CD4-positive, alpha-beta T cell treated with Interleukin-12 subunit alpha and Interleukin-12 subunit beta, for 1 hour (primary cell): ENCODE data around the gene CLTCL1.
A peak's percentile ranks its signal among the peaks of the same experiment; 100 is the strongest.
"Not testable (repeated sequence)": the region's sequence is repeated elsewhere in the genome, so short reads cannot be mapped to it uniquely, and the experiment has no call there.

Experiments
- DNase-seq: peaks from one replicate; pipeline ENCODE4 v3.0.0-alpha.2; 2020

CLTCL1 gene

DNA sequence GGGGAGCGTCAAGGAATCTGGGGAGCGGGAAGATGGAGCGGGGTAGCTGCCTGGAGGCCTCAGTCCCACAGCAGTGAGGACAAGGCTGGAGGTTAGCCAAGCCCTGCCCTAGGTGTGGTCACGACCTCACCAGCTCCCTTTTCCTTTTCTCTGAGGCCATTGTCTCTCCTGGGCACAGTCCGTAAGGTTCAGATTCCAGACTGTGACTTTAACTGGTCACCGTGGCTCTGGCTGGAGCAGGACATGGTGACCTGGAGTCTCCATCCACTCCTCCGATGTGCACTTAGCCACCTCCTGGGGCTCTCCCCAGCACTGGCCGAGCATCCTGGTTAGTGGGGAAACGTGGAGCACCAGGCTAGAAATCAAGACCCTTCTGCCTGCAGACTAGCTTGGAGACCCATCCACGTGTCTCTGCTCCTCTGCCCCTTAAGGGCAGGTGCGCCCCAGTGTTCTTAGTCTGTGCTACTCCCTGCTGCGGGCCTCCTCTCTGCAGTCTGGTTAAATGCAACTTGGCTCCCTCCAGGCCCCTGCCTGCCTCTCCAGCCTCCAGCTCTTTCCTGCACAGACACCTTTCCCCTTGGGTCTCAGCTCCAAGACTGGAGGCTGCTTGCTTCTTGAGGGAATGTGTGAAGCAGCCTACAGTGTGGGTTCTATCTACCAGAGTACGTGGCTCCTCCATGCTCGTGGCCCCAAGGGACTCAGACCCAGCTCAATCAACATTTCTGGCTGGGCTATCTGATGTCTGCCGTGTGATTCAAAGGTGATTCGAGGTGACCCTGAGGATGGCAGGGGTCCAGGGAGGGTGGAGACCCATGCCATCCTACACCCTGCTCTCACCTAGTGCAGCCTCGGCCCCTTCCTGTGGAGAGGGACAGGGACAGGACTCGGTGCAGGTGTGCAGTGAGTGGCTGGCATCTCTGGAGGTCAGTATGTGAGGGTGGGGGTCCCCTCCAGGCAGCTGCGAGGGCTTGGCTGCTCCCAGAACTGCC is 118.2 kb downstream of the CLTCL1 start:
- DNase-seq: no peak

DNA sequence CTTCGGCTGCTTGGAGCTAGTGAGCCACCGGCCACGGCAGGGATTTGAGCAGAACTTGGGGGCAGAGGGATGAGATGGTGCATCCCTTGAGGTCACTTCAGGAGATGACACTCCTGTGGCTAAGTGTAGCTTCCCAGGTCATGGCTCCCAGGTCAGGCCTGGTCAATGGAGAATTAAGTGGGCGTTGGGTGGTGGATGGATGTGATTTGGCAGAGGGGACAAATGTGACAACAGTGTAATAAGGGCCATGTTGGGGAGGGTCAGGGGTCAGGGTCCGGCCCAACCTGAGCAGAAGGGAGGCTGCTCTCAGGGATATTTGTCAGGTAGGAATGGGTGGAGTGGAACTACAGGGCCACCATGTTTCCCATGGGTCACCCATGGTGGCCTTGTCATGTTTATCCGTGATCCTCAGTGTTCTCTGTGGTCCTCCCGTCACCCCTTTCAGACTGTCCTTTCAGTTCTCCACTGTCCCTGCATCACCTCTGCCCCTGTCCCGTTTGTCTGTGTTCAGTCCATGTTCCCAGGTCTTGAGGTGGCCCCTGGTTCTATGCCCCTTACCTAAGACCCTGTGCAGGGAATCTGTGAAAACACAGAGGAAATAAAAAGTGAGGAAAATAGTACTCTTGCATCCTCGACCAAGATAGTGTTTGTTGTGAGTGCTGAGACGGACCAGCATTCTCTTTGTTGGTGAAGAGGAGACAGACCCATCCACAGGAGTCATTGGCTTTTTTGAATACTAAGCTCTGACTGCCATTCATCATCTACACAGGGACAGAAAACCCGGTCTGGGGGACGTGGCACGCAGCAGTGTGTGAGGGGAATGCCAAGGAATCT is 119.1 kb downstream of the CLTCL1 start:
- DNase-seq: no peak

DNA sequence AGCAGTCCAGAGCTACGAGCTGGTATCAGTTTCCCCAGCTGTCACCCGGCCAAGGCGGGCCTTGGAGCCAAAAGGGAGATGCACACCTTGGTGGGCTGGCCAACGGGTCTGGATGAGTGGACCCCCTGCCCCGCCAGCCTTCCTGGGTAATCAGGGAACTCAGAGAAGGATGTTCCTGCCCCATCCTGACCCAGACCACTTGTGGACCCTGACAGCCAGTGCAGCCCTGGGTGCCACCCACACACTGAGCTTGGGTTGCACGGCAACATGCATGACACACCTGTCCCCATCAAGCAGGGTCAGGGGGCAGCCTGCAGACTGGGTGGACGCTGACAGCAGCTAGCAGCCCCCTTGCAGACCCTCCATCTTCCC is 121.6 kb downstream of the CLTCL1 start:
- DNase-seq: no peak

DNA sequence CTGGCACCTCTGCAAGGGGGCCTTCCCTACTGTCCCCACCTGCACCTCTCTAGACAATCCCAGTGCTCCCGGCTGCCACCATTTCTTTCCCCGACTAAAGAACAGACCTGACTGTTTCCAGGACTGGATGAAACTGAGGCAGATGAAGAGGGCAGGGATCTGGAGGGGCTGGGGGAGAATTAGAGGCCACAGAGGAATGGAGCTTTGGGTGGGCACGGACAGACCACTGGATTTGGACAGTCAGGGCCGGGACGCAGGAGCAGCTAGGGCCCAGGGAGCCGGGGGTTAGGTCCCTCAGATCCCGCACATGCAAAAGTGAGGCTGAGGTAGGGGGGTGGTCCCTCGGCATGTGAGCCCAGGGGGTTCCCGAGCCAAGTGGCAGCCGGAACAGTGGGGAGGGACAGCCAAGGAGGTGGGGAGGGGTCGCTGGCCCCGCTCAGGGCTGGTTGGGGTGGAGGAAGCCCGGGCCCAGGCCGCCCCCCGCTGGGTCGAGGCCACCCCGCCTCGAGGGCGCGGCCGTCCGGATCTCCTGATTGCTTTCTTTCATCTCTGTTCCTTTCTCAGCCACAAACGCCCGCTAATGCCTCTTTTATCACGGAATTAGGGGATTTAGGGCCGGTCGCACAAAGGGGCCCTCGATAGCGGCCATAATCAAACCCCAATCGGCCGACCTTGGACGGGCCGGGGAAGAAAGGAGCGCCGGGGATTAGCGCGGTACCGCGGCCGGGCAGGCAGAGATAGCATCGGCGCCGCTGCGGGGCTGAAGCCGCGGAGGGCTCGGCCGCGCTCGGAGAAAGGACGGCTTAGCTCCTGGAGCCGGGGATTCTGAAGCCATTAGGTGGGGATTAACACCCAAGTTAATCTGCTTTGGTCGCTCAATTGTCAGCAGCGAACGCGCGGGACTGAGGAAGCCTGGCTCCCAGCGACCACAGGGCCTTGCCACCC is 122.2 kb downstream of the CLTCL1 start:
- DNase-seq: no peak

DNA sequence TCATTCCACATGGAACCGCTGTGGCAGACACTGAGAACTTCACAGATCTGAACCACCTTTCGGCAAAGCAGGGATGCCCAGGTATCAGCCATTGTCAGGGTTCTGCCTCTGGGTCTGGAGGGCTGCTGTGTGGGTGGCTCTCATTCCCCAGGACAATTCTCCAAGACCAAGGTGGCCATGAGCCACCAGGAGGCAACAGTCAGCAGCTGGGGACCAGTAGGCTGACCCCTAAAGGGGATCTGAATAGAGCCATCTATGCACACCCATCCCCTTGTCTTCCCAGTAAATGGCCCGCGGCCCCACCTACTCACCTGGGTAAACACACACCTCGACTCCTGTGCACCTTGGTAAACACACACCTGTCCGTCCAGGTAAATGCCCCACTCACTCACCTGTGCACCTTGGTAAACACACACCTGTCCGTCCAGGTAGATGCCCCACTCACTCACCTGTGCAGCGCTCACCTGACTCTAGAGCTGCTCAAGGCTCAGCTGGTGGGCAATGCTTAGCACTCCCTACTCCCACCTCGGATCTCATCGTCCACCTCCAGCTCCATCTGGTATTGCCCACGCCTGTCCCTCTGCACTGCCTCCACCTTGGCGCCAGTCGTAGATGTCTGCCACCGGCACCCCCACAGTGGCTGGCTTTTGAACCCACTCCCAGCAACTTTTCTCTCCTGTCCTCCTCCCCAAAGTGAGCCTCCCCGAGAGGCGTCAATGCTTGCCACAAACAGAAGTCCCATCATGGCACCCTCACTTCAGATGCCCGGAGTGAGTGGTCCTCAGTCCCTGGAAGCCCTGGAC is 123.2 kb downstream of the CLTCL1 start:
- DNase-seq: no peak

GRCh38 chr22:19167106-19167869 is 124.2 kb downstream of the CLTCL1 start:
- DNase-seq: no peak

DNA sequence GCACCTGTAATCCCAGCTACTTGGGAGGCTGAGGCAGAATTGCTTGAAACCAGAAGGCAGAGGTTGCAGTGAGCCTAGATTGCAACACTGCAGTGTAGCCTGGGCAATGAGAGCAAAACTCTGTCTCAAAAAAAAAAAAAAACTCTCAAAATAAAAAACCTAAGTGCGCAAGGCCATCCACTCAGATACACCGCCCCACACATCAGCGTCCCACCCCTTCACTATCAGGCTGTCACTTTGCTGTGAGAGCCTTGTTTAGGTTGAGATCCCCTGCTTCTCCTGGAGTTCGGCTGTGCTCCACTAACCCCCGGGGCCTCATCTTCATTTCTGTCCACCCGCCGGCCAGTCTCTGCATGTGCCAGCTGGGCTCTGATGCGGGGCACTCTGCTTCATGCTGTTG is 125.1 kb downstream of the CLTCL1 start:
- DNase-seq: no peak

GRCh38 chr22:19164425-19164824 is 127.1 kb downstream of the CLTCL1 start:
- DNase-seq: no peak

DNA sequence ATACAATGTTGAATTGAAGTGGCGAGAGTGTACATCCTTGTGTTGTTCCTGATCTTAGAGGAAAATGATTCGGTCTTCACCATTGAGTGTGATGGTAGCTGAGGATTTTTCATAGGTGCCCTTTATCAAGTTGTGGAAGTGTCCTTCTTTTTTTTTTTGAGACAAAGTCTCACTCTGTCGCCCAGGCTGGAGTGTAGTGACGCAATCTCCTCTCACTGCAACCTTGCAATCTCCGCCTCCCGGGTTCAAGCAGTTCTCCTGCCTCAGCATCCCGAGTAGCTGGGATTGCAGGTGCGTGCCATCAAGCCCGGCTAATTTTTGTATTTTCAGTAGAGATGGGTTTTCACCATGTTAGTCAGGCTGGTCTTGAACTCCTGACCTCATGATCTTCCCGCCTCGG is 132.9 kb downstream of the CLTCL1 start:
- DNase-seq: not testable (repeated sequence)

GRCh38 chr22:19156109-19156508 is 135.4 kb downstream of the CLTCL1 start:
- not testable (repeated sequence) for DNase-seq

- no peak for DNase-seq
Measured at GRCh38 chr22:19152942-19153883, 138.3 kb downstream of the CLTCL1 start.

- DNase-seq: no peak
Measured at GRCh38 chr22:19151329-19152191, 140.0 kb downstream of the CLTCL1 start.

DNA sequence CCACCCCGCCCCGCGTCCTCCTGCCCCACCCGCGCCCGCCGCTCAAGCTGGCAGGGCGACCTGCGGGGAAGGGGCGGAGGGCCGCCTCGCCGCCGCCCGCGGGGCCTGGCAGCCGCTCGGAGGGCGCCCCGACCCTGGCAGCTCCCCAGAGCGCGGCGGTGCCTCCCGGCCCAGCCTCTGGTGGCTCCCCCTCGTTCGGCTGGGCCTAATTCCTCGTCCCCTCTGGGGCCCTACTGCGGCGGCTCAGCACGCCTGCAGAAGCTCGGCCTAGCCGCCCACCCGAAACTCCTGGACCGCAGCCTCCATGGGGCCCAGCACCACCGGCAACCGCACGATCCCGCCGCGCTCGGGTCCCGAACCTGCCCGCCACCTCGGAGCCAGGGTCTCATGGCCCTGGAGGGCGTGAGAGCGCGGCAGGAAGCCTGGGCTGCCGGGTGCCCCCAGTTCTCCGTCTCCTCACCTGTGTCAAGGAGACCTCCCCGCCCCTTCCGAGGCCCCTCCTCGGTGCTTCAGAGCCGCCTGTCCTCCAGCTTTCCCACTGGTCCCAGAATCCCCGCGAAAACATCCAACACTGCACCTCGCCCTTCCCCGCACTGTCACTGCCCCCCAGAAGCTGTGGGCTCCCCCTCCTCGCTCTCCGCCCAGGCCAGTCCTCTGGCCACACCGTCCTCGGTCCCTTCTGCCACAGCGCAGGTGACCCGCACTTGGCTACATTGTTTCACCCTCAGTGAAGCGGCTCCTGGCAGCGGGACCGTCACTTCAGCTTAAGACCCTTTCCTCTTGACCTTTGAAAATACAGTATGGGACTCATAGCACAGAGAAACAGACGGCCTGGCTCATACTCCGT is 140.8 kb downstream of the CLTCL1 start:
- DNase-seq: no peak

GRCh38 chr22:19149991-19150390 is 141.5 kb downstream of the CLTCL1 start, which contains the start of gene GSC2:
TSS of gene GSC2 (minus strand) at chr22:19150292. CDS start at chr22:19150283, 9 bp downstream.
- DNase-seq: no peak

DNA sequence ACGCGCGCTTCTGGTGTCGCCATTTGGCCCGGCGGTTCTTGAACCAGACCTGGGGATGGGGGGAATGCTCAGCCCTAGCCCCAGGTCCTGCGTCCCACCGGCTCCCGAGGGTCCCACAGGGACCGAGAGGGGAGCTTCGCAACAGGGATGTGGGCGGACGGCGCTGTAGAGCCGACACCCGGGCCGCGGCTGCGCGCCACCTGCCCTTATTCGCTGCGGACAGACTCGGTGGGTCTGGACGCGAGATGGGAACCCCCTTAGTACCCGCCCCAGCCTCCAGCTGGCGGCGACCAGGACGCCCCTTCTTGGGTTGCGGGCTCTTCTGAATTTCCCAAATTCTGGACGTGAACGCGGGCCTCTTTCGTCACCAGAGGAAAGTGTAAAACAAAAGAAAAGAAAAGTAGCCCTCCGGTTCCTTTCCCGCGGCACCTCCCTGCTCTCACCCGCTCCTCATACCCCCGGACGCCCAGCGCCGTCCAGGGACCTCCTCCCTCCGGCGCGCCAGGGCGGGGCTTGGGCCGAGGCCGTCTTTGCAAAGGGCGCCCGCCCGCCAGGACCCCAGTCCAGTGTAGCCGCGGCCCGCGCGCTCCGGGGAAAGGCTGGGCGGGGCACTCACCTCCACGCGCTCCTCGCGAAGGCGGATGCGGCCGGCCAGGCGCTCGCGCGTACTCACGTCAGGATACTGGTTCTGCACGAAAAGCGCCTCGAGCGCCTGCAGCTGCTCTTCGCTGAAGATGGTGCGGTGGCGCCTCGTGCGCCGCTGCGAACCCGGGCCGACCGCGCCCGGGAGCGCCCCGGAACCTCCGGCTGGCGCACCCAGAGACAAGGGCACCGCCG is 142.3 kb downstream of the CLTCL1 start:
- peak; percentile 36 for DNase-seq

DNA sequence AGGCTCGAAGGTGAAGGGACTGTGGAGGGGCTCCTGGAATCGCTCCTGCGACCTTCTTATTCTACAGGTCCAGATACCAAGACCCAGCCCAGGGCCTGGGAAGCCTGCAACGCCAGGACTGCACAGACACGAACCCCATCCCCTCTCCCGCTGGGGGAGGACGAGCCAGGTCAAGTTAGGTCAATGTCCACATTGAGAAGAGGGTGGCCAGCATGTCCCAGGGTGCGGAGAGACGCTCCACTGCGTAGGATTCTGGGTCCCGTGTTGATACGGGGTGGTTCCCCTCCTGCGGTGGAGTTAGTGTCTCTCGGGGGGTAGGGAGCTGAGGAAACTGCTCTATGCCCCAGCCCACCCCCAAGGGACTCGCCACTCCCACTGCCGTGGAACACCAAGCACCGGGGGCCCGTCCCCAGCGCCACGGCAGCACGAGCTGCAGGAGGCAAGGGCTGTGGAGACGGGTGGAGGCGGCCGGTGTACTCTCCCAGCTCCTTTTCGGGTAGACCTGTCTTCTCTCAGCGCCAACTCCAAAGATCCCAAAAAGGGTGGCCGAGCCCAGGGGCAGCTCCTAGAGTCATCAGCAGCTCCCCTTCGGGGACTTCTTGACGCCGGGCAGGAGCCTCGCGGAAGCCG is 143.0 kb downstream of the CLTCL1 start:
- no peak for DNase-seq
